ENCODE measurements around the gene FAM120AOS.

FAM120AOS gene

DNA sequence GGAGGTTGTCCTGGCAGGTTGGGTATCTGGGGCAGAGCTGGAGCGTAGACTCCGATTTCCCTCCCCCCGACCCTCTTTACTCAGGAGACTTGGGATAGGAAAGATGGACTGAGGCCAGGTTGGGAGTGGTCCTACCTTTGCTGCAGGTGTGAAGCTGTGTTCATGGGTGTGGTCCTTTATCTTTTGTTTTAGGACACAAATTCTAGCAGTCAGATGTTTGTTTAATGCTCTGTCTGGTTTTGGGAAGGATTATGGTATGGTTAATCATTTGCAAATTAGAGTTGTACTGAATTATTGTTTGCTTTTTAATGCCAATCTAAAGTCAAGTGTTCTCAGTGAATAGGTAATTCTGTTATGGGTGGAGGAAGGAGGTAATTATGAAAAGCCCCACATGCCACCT, 14.1 kb upstream of the FAM120AOS start:
- no peak for DNase-seq

DNA sequence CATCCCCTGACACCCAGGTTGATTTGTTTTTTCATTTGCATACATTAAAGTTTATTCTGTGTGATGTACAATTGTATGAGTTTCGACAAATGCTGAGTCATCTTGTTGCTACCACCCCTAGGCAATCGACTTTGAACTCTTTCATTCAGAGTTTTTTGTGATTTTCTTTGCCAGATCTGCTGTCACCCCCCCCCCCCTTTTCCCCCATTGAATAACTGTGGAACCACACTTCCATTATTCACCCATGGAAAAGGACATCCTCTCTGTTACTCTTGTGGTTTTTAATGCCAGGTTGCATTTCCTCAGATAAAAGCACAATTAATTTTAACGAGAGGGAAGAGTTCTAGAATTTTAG, 13.7 kb upstream of the FAM120AOS start:
- DNase-seq = no peak

GRCh38 chr9:93466416-93467061, 13.2 kb upstream of the FAM120AOS start:
- DNase-seq = no peak

- no peak for DNase-seq
These were observed 12.5 kb upstream of the FAM120AOS start for GRCh38 chr9:93465855-93466254.

DNA sequence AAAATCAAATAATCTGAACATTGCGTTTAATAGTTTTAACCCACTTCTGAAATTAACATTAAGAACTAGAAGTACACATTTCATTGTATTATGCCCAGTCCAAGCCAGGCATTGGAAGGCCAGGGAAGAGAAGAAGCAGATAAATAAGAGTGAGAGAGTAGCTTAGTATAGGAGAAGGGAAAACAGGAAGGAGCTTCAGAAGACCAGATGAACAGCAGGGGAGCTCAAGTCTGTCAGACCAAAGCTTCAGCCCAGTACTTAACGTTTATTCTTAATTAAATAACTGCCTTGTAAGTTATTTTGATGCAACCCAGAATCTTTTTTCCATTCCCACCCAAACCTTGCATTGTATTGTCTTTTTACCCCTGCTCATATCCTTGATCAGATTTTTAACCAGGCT, 11.5 kb upstream of the FAM120AOS start:
- DNase-seq = no peak

DNA sequence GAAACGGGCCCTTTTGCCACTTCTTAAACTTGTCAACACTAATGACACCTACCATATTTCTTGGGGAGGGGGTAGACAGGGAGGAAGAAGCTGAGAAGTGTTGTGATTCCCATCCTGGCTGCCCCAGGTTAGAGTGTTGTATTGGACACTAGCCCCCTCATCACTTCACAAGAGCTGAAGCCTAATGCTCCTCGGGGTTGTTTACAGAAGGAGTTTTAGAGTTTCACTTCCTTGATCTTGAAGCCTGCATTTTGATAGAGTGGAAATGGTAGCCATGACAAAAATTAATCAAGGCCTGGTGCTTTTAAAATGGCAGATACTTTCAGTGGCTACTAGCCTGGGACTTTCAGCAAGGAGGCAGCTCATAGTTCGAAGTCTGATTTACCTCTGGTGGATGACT, 11.0 kb upstream of the FAM120AOS start:
- no peak for DNase-seq

DNA sequence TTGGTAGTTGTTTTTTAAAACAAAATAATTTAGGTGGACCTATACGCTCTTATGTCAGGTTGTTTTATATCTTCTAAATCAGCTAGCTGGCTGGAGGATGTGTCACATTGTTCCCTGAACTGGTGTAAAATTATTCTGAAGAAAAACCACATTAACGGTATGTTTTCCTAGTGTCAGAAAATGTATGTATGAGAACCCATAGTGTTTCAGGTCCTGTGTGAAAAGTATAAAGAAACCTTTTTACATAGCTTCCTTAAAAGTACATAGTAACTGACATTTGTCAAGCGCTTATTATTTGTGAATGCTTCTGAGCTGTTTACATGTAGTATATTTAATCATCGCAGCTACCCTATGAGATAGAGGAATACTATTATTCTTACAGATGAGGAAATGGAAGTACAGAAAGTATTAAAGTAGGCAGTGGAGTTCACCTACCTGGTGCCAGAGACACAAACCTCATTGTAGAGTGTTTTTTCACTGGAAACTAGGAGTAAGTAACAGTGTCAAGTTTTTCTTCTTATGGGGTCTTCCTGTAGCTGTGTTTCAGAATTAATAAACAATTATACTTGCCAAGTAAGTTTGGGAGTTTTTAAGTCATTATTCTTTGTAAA, 10.4 kb upstream of the FAM120AOS start:
- no peak for DNase-seq

- no peak for DNase-seq
These were observed 8.4 kb upstream of the FAM120AOS start for GRCh38 chr9:93461821-93462220.

- DNase-seq = no peak
These were observed 8.0 kb upstream of the FAM120AOS start for GRCh38 chr9:93461414-93461743.

DNA sequence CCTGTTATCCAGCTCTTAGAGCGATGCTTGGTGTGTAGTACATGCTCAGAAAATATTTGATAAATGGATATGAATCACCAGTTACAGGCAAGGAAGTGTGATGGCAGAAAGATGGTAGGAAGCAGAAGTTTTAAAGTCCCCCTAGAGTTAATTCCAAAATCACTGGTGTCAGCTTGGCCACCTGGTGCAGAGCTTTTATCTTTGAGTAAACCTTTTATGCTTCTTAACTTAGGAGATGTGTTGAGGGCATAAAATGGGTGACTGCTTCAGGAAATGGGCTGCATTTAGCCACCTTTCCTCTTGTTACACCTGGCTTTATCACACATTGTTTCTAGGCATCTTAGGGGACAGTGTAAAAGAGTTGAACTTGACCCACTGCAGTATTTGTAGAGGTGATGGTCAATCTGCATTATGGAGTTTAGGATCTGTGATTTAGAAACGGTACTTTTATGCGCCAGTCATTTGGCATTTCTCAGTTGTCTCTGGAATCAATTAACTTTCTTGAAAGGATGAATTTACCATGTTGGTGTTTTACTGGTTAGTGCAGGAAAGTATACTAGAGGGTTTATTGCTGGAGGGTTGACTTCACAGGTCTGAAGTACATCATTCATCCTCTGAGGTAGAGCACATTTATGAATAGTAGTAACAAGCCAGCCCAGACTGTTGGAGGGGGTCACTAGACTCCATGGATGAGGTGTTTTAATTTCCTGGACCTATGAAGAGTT, 7.5 kb upstream of the FAM120AOS start:
- DNase-seq = no peak

- no peak for DNase-seq
These were observed 6.1 kb upstream of the FAM120AOS start for GRCh38 chr9:93459432-93459847.

DNA sequence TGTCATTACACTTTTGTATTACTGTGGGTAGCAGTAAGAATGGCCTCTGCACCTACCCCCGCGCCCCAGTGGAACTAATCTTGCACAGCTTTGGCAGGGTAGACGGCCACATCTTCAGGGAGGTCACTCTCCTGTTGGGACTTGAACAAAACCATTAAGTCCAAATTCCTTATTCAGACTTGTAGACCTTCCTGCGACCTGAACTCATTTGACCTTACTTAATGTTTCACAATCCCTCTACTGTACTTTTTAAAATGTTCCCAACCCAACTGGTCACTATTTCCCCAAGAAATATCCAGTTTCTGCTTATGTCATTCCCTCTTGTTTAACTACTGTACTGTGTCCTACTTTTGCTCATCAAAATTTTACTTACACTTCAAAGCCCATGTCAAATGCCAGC, 5.3 kb upstream of the FAM120AOS start:
- DNase-seq = no peak

- DNase-seq = no peak
These were observed 3.6 kb upstream of the FAM120AOS start for GRCh38 chr9:93457006-93457405.

DNA sequence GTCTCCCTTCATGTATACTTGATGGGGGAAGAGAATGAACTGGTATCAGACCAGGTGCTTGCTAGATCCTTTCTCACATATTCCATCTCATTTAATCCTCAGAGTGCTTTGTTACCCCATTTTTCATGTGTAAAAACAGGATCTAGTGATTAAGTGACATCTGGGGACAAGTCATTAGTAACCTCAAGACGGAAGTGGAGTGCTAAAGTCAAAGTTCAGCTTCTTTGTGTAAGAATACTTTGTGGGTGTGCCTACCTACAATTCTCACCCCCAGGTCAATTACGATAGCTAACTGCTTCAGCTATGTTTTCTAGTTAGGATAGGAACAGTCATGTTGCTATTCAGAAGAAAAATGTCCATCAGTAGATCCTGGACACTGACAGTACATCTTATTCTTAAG, 3.1 kb upstream of the FAM120AOS start:
- DNase-seq = no peak

DNA sequence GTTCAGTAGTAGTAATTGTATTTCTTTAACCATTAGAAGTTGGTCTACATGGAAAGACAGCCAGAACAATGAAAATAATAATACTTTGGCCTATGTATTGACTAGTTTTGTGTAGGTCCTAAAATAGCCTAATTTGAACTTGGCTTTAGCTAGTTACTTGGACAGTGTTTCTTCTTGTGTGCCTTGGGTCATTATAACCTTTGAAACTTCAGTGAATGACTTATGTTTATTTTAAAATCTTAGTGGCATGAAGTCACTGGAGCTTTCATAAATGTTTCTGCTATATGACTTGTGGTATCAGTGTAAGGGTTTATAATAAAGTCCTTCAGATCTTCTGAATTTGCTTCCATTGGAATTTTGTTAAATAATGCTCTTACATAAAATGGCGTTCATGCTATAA, 2.6 kb upstream of the FAM120AOS start:
- DNase-seq = no peak

GRCh38 chr9:93452710-93453046, 703 bp downstream of the FAM120AOS start:
- DNase-seq = peak in 22 of 56 donors; percentile 8 to 68 (median 40)

GRCh38 chr9:93451849-93452709, 1.3 kb downstream of the FAM120AOS start:
- DNase-seq = peak in 39 of 56 donors; percentile 17 to 71 (median 47)

GRCh38 chr9:93450945-93451815, 2.2 kb downstream of the FAM120AOS start, which contains the start of gene FAM120A:
FAM120A (plus strand) TSS chr9:93451685; CDS start chr9:93451916, 231 bp downstream.
- DNase-seq = peak in 50 of 56 donors; percentile 25 to 82 (median 60)

- no peak for DNase-seq
These were observed 5.7 kb downstream of the FAM120AOS start for GRCh38 chr9:93447655-93448054.

DNA sequence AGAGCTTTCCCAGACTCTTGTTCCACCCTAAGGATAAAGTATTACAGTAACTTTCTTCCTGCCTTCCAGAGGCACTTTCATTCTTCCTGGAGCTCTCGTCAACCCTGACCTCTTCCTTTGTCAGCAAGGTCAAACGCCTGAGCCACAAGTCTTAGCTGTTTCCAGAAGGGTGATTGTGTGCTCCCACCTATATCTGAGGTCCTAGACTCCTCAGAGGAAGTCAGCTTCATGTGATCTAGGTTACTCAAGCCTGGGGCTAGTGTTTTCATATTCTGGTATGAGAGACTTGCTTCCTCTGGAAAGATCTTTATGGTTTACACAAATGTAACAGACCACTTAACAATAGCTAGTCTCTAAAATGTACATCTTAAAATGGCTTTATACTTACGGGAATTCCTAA, 7.3 kb downstream of the FAM120AOS start:
- DNase-seq = no peak
